Caco-2 (cell line): ENCODE results near the gene BBC3. TPM values are rescaled to one million over a fixed set of nuclear protein-coding genes. Genes with fewer than 3 reads are reported as not detected.
A peak's percentile ranks its signal among the peaks of the same experiment; 100 is the strongest.
"Not testable (repeated sequence)": the region's sequence is repeated elsewhere in the genome, so short reads cannot be mapped to it uniquely, and the experiment has no call there.

ENCODE experiments used
- BruUV-seq: library from RNA; stranded (reverse); fragments of 400-500 nt; replicated peaks from 2 replicates; lab custom pipeline; 2021; lab: Mats Ljungman, UMichigan
- CTCF ChIA-PET: fragments of 300-600 bp; sonication (Branson Sonifier 250); formaldehyde crosslinking; loops from one replicate; lab custom pipeline; 2022; ENCODE audit warnings: antibody characterized with exemption; lab: Charles Lee
- POLR2A ChIA-PET: fragments of 300-600 bp; sonication (Branson Sonifier 250); formaldehyde crosslinking; loops from one replicate; lab custom pipeline; 2022; ENCODE audit warnings: antibody characterized with exemption; lab: Charles Lee
- DNase-seq, 2 experiments: peaks; one replicate each; pipeline versions ENCODE4 v3.0.0 to v3.0.0-alpha.2; 2020 to 2022
- H3K27me3 ChIP-seq: replicated peaks from 2 replicates; pipeline ENCODE4 v1.6.0; 2011; ENCODE audit warnings: low read length; ENCODE audit not compliant: control insufficient read depth, insufficient read depth
- H3K36me3 ChIP-seq: 2 replicates; pipeline ENCODE4 v1.5.1; 2011; ENCODE audit warnings: low read length; ENCODE audit not compliant: control insufficient read depth, insufficient read depth
- H3K4me1 ChIP-seq: fragments of 250-450 bp; sonication (Bioruptor Pico); 2 replicates; pipeline ENCODE4 v1.5.1; 2020; ENCODE audit warnings: mild to moderate bottlenecking
- H3K4me3 ChIP-seq: 2 replicates; pipeline ENCODE4 v1.5.1; 2011; ENCODE audit warnings: low read depth, mild to moderate bottlenecking, control low read depth, low read length
- H3K9me3 ChIP-seq: fragments of 250-450 bp; sonication (Bioruptor Pico); 2 replicates; pipeline ENCODE4 v1.5.1; 2020; ENCODE audit warnings: mild to moderate bottlenecking, moderate library complexity
- H3K27ac Mint-ChIP-seq: one replicate; pipeline ENCODE4 v1.8.0; 2022; ENCODE audit warnings: mixed read lengths; ENCODE audit not compliant: unreplicated experiment
- H3K27me3 Mint-ChIP-seq: one replicate; pipeline ENCODE4 v1.8.0; 2022; ENCODE audit warnings: mixed read lengths; ENCODE audit not compliant: insufficient read depth, unreplicated experiment
- H3K36me3 Mint-ChIP-seq: one replicate; pipeline ENCODE4 v1.8.0; 2022; ENCODE audit warnings: mild to moderate bottlenecking, mixed read lengths; ENCODE audit not compliant: insufficient read depth, unreplicated experiment
- H3K4me1 Mint-ChIP-seq: one replicate; pipeline ENCODE4 v1.8.0; 2022; ENCODE audit warnings: low read depth, mixed read lengths; ENCODE audit not compliant: unreplicated experiment
- H3K4me3 Mint-ChIP-seq: one replicate; pipeline ENCODE4 v1.8.0; 2022; ENCODE audit warnings: mild to moderate bottlenecking, moderate library complexity, mixed read lengths; ENCODE audit not compliant: unreplicated experiment
- H3K9me3 Mint-ChIP-seq: one replicate; pipeline ENCODE4 v1.8.0; 2022; ENCODE audit warnings: mixed read lengths; ENCODE audit not compliant: unreplicated experiment
- intact Hi-C: fragments of 100-400 bp; cut with micrococcal nuclease; formaldehyde crosslinking; loops from one replicate; pipeline ENCODE4 v1.10.0; 2022; ENCODE audit not compliant: unreplicated experiment
- total RNA-seq: library from RNA; stranded (reverse); gene quantifications from 2 replicates; pipeline ENCODE4 v1.2.3, GENCODE V29; 2022
- TF ChIP-seq, protein P1 (sequence below), 2 experiments: fragments of 200-600 bp in 1 of 2; IDR thresholded peaks; 1 replicate in 1 of 2; 2 replicates in 1 of 2; pipeline versions ENCODE4 v1.5.1 to v1.8.0; 2011 to 2022; ENCODE audit warnings: antibody characterized with exemption in 1 of 2, control low read depth in 1 of 2, inconsistent platforms in 1 of 2, low read depth in 1 of 2, low read length in 1 of 2, mild to moderate bottlenecking in 1 of 2, moderate library complexity in 1 of 2; ENCODE audit not compliant: insufficient read depth in 1 of 2, severe bottlenecking in 1 of 2, unreplicated experiment in 1 of 2

The BBC3 gene
- total RNA-seq, 1 experiment from 2014 or later: 10.5 TPM

DNA sequence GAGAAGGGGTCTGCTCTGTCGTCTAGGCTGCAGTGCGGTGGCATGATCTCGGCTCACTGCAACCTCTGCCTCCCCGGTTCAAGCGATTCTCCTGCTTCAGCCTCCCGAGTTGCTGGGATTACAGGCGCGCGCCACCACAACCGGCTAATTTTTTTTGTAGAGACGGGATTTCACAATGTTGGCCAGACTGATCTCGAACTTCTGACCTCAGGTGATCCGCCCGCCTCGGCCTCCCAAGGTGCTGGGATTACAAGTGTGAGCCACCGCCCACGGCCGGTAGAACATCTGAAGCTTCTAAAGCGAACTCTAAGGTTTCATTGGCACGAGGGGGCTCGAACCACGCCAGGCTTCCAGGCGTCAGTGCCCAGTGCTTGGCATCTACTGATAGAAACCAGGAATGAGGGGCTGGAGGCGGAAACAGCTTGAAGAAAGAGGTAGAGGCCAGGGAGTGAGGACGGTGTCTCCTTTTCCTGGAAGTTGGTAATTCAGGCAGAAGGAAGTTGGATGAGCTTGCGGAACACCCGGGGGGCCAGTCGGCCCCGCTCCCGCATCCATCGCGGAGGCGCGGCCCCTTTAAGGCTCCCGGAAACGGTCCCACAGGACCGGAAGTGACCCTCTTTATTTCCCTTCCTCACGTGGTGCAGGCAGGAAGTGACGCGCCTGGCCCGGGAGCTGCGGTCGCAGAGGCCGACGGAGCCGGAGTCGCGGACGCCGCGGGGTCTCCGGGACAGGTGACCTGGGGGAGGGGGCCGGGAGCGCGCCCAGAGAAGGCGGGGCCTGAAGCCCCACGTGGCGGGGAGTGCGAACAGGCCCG lies 25.1 kb upstream of the BBC3 start, which contains the start of gene CCDC9:
CCDC9 (plus strand) TSS at position 647 of the 814 bp plus-strand sequence. CDS start 1,876 bp downstream, outside the sequence.
- H3K9me3 ChIP-seq: no peaks in the 10 kb centered on the region
- H3K36me3 Mint-ChIP-seq: peaks cover 55% of the 10 kb centered on the region
- peaks cover 3% of the 10 kb centered on the region for H3K36me3 ChIP-seq
- peak within 1 kb of the TSS; percentile 96 for H3K27ac Mint-ChIP-seq
- ChIA-PET CTCF (interaction anchor here (0.7 to 2.3 kb wide), 14 partner anchors 8 to 532 kb away, joined by 3 to 64 read pairs (median 4); partner anchors contain the start of genes DHX34 and INAFM1), POLR2A (interaction anchor here (0.5 to 2.6 kb wide), 16 partner anchors 12 to 1788 kb away, joined by 3 to 71 read pairs (median 7); partner anchors contain the start of genes DHX34, FOSB, INAFM1 and PRKD2)
- H3K4me3 ChIP-seq: peak within 1 kb of the TSS; percentile 76
- peaks cover 22% of the 10 kb centered on the region for H3K4me1 ChIP-seq
- H3K27me3 ChIP-seq: no peaks in the 10 kb centered on the region
- H3K9me3 Mint-ChIP-seq: no peaks in the 10 kb centered on the region
- peaks cover 17% of the 10 kb centered on the region for H3K4me1 Mint-ChIP-seq
- BruUV-seq: TSS peak; percentile 94
- H3K27me3 Mint-ChIP-seq: no peaks in the 10 kb centered on the region
- TF ChIP-seq, protein P1, sequence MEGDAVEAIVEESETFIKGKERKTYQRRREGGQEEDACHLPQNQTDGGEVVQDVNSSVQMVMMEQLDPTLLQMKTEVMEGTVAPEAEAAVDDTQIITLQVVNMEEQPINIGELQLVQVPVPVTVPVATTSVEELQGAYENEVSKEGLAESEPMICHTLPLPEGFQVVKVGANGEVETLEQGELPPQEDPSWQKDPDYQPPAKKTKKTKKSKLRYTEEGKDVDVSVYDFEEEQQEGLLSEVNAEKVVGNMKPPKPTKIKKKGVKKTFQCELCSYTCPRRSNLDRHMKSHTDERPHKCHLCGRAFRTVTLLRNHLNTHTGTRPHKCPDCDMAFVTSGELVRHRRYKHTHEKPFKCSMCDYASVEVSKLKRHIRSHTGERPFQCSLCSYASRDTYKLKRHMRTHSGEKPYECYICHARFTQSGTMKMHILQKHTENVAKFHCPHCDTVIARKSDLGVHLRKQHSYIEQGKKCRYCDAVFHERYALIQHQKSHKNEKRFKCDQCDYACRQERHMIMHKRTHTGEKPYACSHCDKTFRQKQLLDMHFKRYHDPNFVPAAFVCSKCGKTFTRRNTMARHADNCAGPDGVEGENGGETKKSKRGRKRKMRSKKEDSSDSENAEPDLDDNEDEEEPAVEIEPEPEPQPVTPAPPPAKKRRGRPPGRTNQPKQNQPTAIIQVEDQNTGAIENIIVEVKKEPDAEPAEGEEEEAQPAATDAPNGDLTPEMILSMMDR (IDR thresholded peaks at IDR 0.05; ENCODE audit: insufficient read depth in 1 of 2, low read depth in 1 of 2, low read length in 1 of 2, severe bottlenecking in 1 of 2, unreplicated experiment in 1 of 2): no peak
- intact Hi-C loops: loop anchor here (10.0 kb wide), 1 partner anchor 391 kb away; the partner anchor contains the start of gene ARHGAP35
- DNase-seq: peak; percentile 99
- peak within 1 kb of the TSS; percentile 92 for H3K4me3 Mint-ChIP-seq

DNA sequence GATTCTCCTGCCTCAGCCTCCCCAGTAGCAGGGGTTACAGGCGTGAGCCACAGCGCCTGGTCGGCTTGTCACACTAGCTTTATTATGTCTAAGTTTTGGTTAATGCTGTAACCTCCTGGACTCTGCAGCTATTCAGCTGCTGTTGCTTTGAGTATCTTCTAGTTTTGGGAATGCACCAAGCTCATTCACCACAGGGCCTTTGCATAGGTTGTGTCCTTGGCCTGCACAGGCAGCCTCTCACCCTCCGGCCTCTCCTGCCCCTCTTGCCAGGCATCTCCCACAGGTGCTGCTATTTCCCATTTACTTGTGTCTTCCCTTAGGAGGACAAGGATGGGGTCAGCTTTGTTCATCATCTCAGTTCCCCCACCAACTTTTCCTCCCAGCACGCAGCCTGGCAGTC lies 23.0 kb upstream of the BBC3 start:
- H3K9me3 ChIP-seq: no peaks in the 10 kb centered on the region
- no peak overlapping the region for H3K4me3 ChIP-seq
- no TSS peak for BruUV-seq
- POLR2A ChIA-PET: no interaction called here
- H3K27ac Mint-ChIP-seq: no peak overlapping the region
- no peaks in the 10 kb centered on the region for H3K36me3 ChIP-seq
- no peak for DNase-seq
- CTCF ChIA-PET: interaction anchor here (1.2 kb wide), 1 partner anchor 10 kb away, joined by 5 read pairs; no protein-coding TSS in a partner anchor
- peaks cover 22% of the 10 kb centered on the region for H3K4me1 ChIP-seq
- intact Hi-C loops: loop anchor here (10.0 kb wide), 1 partner anchor 389 kb away; the partner anchor contains the start of gene ARHGAP35
- TF ChIP-seq, protein P1 (IDR thresholded peaks at IDR 0.05; ENCODE audit: insufficient read depth in 1 of 2, low read depth in 1 of 2, low read length in 1 of 2, severe bottlenecking in 1 of 2, unreplicated experiment in 1 of 2): no peak
- H3K4me3 Mint-ChIP-seq: no peak overlapping the region
- H3K4me1 Mint-ChIP-seq: peaks cover 22% of the 10 kb centered on the region
- H3K36me3 Mint-ChIP-seq: peaks cover 44% of the 10 kb centered on the region
- no peaks in the 10 kb centered on the region for H3K27me3 Mint-ChIP-seq
- H3K9me3 Mint-ChIP-seq: no peaks in the 10 kb centered on the region
- no peaks in the 10 kb centered on the region for H3K27me3 ChIP-seq

DNA sequence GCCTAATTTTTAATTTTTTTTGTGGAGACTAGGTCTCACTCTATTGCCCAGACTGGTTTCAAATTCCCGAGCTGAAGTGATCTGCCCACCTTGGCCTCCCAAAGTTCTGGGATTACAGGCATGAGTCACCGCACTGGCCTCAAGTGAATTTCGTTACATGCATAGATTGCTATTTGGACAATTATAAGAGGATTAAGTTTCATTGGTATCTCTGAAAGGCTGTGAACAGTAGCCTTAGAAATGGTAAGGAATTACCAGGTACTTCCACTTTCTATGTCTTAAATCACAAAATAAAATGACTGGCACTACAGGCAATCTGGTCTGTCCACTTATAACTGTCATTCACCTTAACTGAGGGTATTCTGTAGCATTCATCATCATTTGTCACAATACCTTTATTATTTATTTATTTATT lies 22.5 kb upstream of the BBC3 start:
- H3K9me3 Mint-ChIP-seq: no peaks in the 10 kb centered on the region
- H3K4me1 ChIP-seq: peaks cover 17% of the 10 kb centered on the region
- intact Hi-C loops: loop anchor here (10.0 kb wide), 1 partner anchor 389 kb away; the partner anchor contains the start of gene ARHGAP35

DNA sequence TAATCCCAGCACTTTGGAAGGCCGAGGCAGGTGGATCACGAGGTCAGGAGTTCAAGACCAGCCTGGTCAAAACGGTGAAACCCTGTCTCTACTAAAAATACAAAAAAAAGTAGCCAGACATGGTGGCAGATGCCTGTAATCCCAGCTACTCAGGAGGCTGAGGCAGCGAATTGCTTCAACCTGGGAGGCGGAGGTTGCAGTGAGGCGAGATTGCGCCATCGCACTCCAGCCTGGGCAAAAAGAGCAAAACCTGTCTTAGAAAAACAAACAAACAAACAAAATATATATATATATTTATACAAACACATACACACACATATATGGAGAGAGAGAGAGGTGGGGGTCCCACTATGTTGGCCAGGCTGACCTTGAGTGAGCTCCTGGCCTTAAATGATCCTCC lies 22.0 kb upstream of the BBC3 start:
- H3K27ac Mint-ChIP-seq, H3K27me3 Mint-ChIP-seq, H3K4me3 Mint-ChIP-seq, POLR2A ChIA-PET, H3K36me3 ChIP-seq, H3K9me3 ChIP-seq, H3K9me3 Mint-ChIP-seq, BruUV-seq, H3K27me3 ChIP-seq, DNase-seq, H3K4me3 ChIP-seq: not testable (repeated sequence)
- CTCF ChIA-PET: interaction anchor here (0.6 to 1.2 kb wide), 2 partner anchors 9 to 27 kb away, joined by 3 to 5 read pairs; no protein-coding TSS in a partner anchor
- Mint-ChIP-seq H3K4me1 (peaks cover 16% of the 10 kb centered on the region), H3K36me3 (peaks cover 39% of the 10 kb centered on the region)
- peaks cover 12% of the 10 kb centered on the region for H3K4me1 ChIP-seq
- intact Hi-C loops: loop anchor here (10.0 kb wide), 1 partner anchor 388 kb away; the partner anchor contains the start of gene ARHGAP35

More for the DNA sequence above, 22.5 kb upstream of the BBC3 start:
- no peaks in the 10 kb centered on the region for H3K36me3 ChIP-seq
- no peak for DNase-seq
- Mint-ChIP-seq H3K4me3 (no peak overlapping the region), H3K27ac (no peak overlapping the region), H3K36me3 (peaks cover 40% of the 10 kb centered on the region), H3K4me1 (peaks cover 18% of the 10 kb centered on the region), H3K27me3 (no peaks in the 10 kb centered on the region)
- ChIA-PET POLR2A (no interaction called here), CTCF (interaction anchor here (0.6 to 1.2 kb wide), 2 partner anchors 9 to 27 kb away, joined by 3 to 5 read pairs; no protein-coding TSS in a partner anchor)
- H3K4me3 ChIP-seq: no peak overlapping the region
- H3K9me3 ChIP-seq: no peaks in the 10 kb centered on the region
- no TSS peak for BruUV-seq
- no peaks in the 10 kb centered on the region for H3K27me3 ChIP-seq
- TF ChIP-seq, protein P1 (IDR thresholded peaks at IDR 0.05; ENCODE audit: insufficient read depth in 1 of 2, low read depth in 1 of 2, low read length in 1 of 2, severe bottlenecking in 1 of 2, unreplicated experiment in 1 of 2): no peak
